HEK293T (cell line): ENCODE data around the gene ZNF217.

Experiments used
- ARNT ChIP-seq: fragments of 450-650 bp; IDR thresholded peaks from 2 replicates; pipeline ENCODE4 v1.6.1; 2017; ENCODE audit warnings: mild to moderate bottlenecking
- CTBP1 ChIP-seq: fragments of 450-650 bp; IDR thresholded peaks from 2 replicates; pipeline ENCODE4 v1.6.1; 2016; ENCODE audit warnings: borderline replicate concordance
- ELF4 ChIP-seq: fragments of 450-650 bp; IDR thresholded peaks from 2 replicates; pipeline ENCODE4 v1.6.1; 2017; ENCODE audit warnings: antibody characterized with exemption
- FOXA1 ChIP-seq: fragments of 450-650 bp; IDR thresholded peaks from 2 replicates; pipeline ENCODE4 v1.6.1; 2016; ENCODE audit warnings: mild to moderate bottlenecking
- FOXK2 ChIP-seq: fragments of 450-650 bp; IDR thresholded peaks from 2 replicates; pipeline ENCODE4 v1.6.1; 2016; ENCODE audit warnings: mild to moderate bottlenecking
- FOXM1 ChIP-seq: fragments of 450-650 bp; IDR thresholded peaks from 2 replicates; pipeline ENCODE4 v1.6.1; 2017; ENCODE audit warnings: mild to moderate bottlenecking, borderline replicate concordance
- LEF1 ChIP-seq: fragments of 450-650 bp; IDR thresholded peaks from 2 replicates; pipeline ENCODE4 v1.6.1; 2017; ENCODE audit warnings: mild to moderate bottlenecking, borderline replicate concordance
- NFRKB ChIP-seq: fragments of 450-650 bp; IDR thresholded peaks from 2 replicates; pipeline ENCODE4 v1.6.1; 2016; ENCODE audit warnings: mild to moderate bottlenecking, moderate library complexity
- PKNOX1 ChIP-seq: fragments of 450-650 bp; IDR thresholded peaks from 2 replicates; pipeline ENCODE4 v1.6.1; 2016
- SP1 ChIP-seq: fragments of 450-650 bp; IDR thresholded peaks from 2 replicates; pipeline ENCODE4 v1.6.1; 2017
- SUZ12 ChIP-seq: fragments of 450-650 bp; IDR thresholded peaks from 2 replicates; pipeline ENCODE4 v1.6.1; 2016; ENCODE audit warnings: mild to moderate bottlenecking
- ZNF384 ChIP-seq: fragments of 450-650 bp; IDR thresholded peaks from 2 replicates; pipeline ENCODE4 v1.6.1; 2016

- no peak for TF ChIP-seq SUZ12
- no peak for TF ChIP-seq SP1
- TF ChIP-seq PKNOX1 = no peak
- TF ChIP-seq FOXA1 = no peak
- TF ChIP-seq CTBP1 = no peak
- TF ChIP-seq FOXM1 = no peak
- no peak for TF ChIP-seq ARNT
- TF ChIP-seq ZNF384 = no peak
- TF ChIP-seq LEF1 = no peak
- no peak for TF ChIP-seq NFRKB
- no peak for TF ChIP-seq ELF4
- no peak for TF ChIP-seq FOXK2
Observed at GRCh38 chr20:53623134-53623453, 29.5 kb upstream of the ZNF217 start.
